OCI-LY7 (cell line): ENCODE results near the gene TMED5. TPM values are rescaled to one million over a fixed set of nuclear protein-coding genes. Genes with fewer than 3 reads are reported as not detected.

Experiments
- BruUV-seq: library from RNA; stranded (reverse); fragments of 400-500 nt; replicated peaks from 2 replicates; lab custom pipeline; 2021; lab: Mats Ljungman, UMichigan
- CTCF ChIA-PET: fragments of 300-600 bp; sonication (Branson Sonifier 250); formaldehyde crosslinking; loops from one replicate; lab custom pipeline; 2022; ENCODE audit warnings: antibody characterized with exemption; ENCODE audit not compliant: unreplicated experiment; lab: Charles Lee
- POLR2A ChIA-PET: fragments of 300-600 bp; sonication (Branson Sonifier 250); formaldehyde crosslinking; loops from one replicate; lab custom pipeline; 2022; ENCODE audit warnings: antibody characterized with exemption; lab: Charles Lee
- DNase-seq: peaks from one replicate; pipeline ENCODE4 v3.0.0-alpha.2; 2015; ENCODE audit warnings: low spot score
- H2AFZ ChIP-seq: fragments of 200-600 bp; sonication (generic), shearing (Covaris generic); 2 replicates; pipeline ENCODE4 v1.6.1; 2014; ENCODE audit warnings: mild to moderate bottlenecking, antibody characterized with exemption, low read length, moderate library complexity
- H3K27ac ChIP-seq: fragments of 200-600 bp; sonication (generic); 2 replicates; pipeline ENCODE4 v1.5.1; 2014; ENCODE audit warnings: mixed run types, low read depth, mild to moderate bottlenecking, moderate library complexity, low read length, inconsistent platforms; ENCODE audit not compliant: poor library complexity, severe bottlenecking
- H3K36me3 ChIP-seq: fragments of 200-600 bp; sonication (generic); 2 replicates; pipeline ENCODE4 v1.6.1; 2014; ENCODE audit warnings: mild to moderate bottlenecking, antibody characterized with exemption, low read length, moderate library complexity, mixed read lengths; ENCODE audit not compliant: insufficient read depth
- H3K4me1 ChIP-seq: fragments of 200-600 bp; sonication (generic); 2 replicates; pipeline ENCODE4 v1.5.1; 2014; ENCODE audit warnings: mild to moderate bottlenecking, low read length; ENCODE audit not compliant: insufficient read depth, poor library complexity, severe bottlenecking
- H3K4me2 ChIP-seq: fragments of 200-600 bp; sonication (generic); 2 replicates; pipeline ENCODE4 v1.6.1; 2014; ENCODE audit warnings: mild to moderate bottlenecking, low read length
- H3K4me3 ChIP-seq: fragments of 200-600 bp; sonication (generic); 2 replicates; pipeline ENCODE4 v1.5.1; 2014; ENCODE audit warnings: mild to moderate bottlenecking, low read depth, low read length; ENCODE audit not compliant: poor library complexity, severe bottlenecking
- H3K79me2 ChIP-seq: fragments of 200-600 bp; sonication (generic); 2 replicates; pipeline ENCODE4 v1.6.1; 2016; ENCODE audit warnings: low read depth, mild to moderate bottlenecking, low read length, moderate library complexity, mixed read lengths; ENCODE audit not compliant: insufficient read depth
- H3K9me2 ChIP-seq: fragments of 200-600 bp; sonication (generic); 2 replicates; pipeline ENCODE4 v1.6.1; 2016; ENCODE audit warnings: mild to moderate bottlenecking, low read length, mixed read lengths; ENCODE audit not compliant: insufficient read depth
- H3K9me3 ChIP-seq: fragments of 200-600 bp; sonication (generic); 2 replicates; pipeline ENCODE4 v1.6.1; 2014; ENCODE audit warnings: mild to moderate bottlenecking, mixed run types, low read length, mixed read lengths
- H4K20me1 ChIP-seq: fragments of 200-600 bp; sonication (generic); 2 replicates; pipeline ENCODE4 v1.6.1; 2014; ENCODE audit warnings: mild to moderate bottlenecking, antibody characterized with exemption, low read length, moderate library complexity, mixed read lengths; ENCODE audit not compliant: insufficient read depth
- CTCF ChIP-seq: fragments of 200-600 bp; sonication (generic); conservative IDR thresholded peaks from 2 replicates; pipeline ENCODE4 v1.5.1; 2014; ENCODE audit warnings: mild to moderate bottlenecking, antibody characterized with exemption, low read length, moderate library complexity, mixed read lengths
- EZH2phosphoT487 ChIP-seq: fragments of 200-600 bp; sonication (generic); IDR thresholded peaks from 2 replicates; pipeline ENCODE4 v1.6.1; 2018; ENCODE audit warnings: low read depth, borderline replicate concordance, mild to moderate bottlenecking, mixed run types, antibody characterized with exemption, low read length, moderate library complexity, mixed read lengths
- intact Hi-C: fragments of 100-400 bp; cut with micrococcal nuclease; formaldehyde crosslinking; loops from one replicate; pipeline ENCODE4 v1.10.0; 2022; ENCODE audit not compliant: unreplicated experiment
- total RNA-seq, 2 experiments: library from RNA; depleted of rRNA in 1 of 2; stranded (reverse); fragments of >200 nt in 1 of 2; shearing (Covaris generic) in 1 of 2; gene quantifications; 2 replicates each; pipeline ENCODE4 v1.2.3, GENCODE V29; 2014 to 2022

Gene TMED5
- total RNA-seq, 2 experiments from 2014 or later = 40.3 to 49.1 TPM

- BruUV-seq = no TSS peak
- no peak overlapping the region for H2AFZ ChIP-seq
- TF ChIP-seq EZH2phosphoT487 (no peak), CTCF (no peak)
- no peak overlapping the region for H3K27ac ChIP-seq
- no peaks in the 10 kb centered on the region for H3K4me1 ChIP-seq
- H4K20me1 ChIP-seq = no peaks in the 10 kb centered on the region
- H3K36me3 ChIP-seq = peaks cover 86% of the 10 kb centered on the region
- H3K9me3 ChIP-seq = no peaks in the 10 kb centered on the region
- no peaks in the 10 kb centered on the region for H3K79me2 ChIP-seq
- ChIA-PET POLR2A (interaction anchor here (0.9 to 1.2 kb wide), 2 partner anchors 10 to 24 kb away, joined by 4 to 5 read pairs; no protein-coding TSS in a partner anchor), CTCF (no interaction called here)
- intact Hi-C loops = no loop called here
- H3K4me2 ChIP-seq = no peak overlapping the region
- H3K9me2 ChIP-seq = no peaks in the 10 kb centered on the region
- DNase-seq = no peak
- no peak overlapping the region for H3K4me3 ChIP-seq
These were observed 35.1 kb upstream of the TMED5 start for GRCh38 chr1:93215322-93215721.

GRCh38 chr1:93207211-93207610, 27.0 kb upstream of the TMED5 start:
- H4K20me1 ChIP-seq = no peaks in the 10 kb centered on the region

More at GRCh38 chr1:93207211-93207610, 27.0 kb upstream of the TMED5 start:
- ChIA-PET POLR2A (interaction anchor here (0.6 to 1.1 kb wide), 3 partner anchors 26 to 446 kb away, joined by 3 to 8 read pairs (median 3); no protein-coding TSS in a partner anchor), CTCF (no interaction called here)
- Histone ChIP-seq H2AFZ (no peak overlapping the region), H3K36me3 (peaks cover 95% of the 10 kb centered on the region), H3K9me3 (no peaks in the 10 kb centered on the region), H3K27ac (no peak overlapping the region), H3K9me2 (no peaks in the 10 kb centered on the region), H3K4me1 (no peaks in the 10 kb centered on the region), H3K4me3 (no peak overlapping the region), H3K4me2 (no peak overlapping the region), H3K79me2 (no peaks in the 10 kb centered on the region)
- no peak for DNase-seq
- intact Hi-C loops = no loop called here
- TF ChIP-seq EZH2phosphoT487 (no peak), CTCF (no peak)
- BruUV-seq = no TSS peak
